ENCODE results near the gene THBS3. TPM values are rescaled to one million over a fixed set of nuclear protein-coding genes. Genes with fewer than 3 reads are reported as not detected.
"Not testable (repeated sequence)": the region's sequence is repeated elsewhere in the genome, so short reads cannot be mapped to it uniquely, and the experiment has no call there.

THBS3 gene
- total RNA-seq, 1 experiment from 2014 or later = 35.9 TPM

GRCh38 chr1:155158991-155159390, 48.7 kb downstream of the THBS3 start:
- CTCF ChIA-PET = no interaction called here
- in situ Hi-C loops (cut with HindIII; ENCODE audit: low pct_unique_long_range_greater_than_20kb, low sequenced_read_pairs) = no loop called here
- ATAC-seq = no peak

GRCh38 chr1:155155996-155156643, 51.6 kb downstream of the THBS3 start:
- CTCF ChIA-PET; H3K4me3 ChIP-seq (ENCODE audit: low read depth in 2 of 2, low read length in 2 of 2); BruUV-seq (replicated peaks); in situ Hi-C loops (cut with HindIII; ENCODE audit: low pct_unique_long_range_greater_than_20kb, low sequenced_read_pairs); DNase-seq (ENCODE audit: low read depth, low spot score); H3K4me1 ChIP-seq (ENCODE audit: control insufficient read depth, insufficient read depth, low read length); H3K36me3 ChIP-seq (ENCODE audit: control insufficient read depth, insufficient read depth, low read length); H3K27ac ChIP-seq (ENCODE audit: low read length); intact Hi-C loops (cut with micrococcal nuclease; ENCODE audit: unreplicated experiment); ATAC-seq; H3K27me3 ChIP-seq (ENCODE audit: control insufficient read depth, insufficient read depth, low read length); H3K9me3 ChIP-seq (ENCODE audit: control insufficient read depth, insufficient read depth, low read depth, low read length): not testable (repeated sequence)
- POLR2A ChIA-PET = interaction anchor here (0.6 kb wide), 1 partner anchor 899 kb away, joined by 3 read pairs; no protein-coding TSS in a partner anchor

More at GRCh38 chr1:155158991-155159390, 48.7 kb downstream of the THBS3 start:
- intact Hi-C loops (cut with micrococcal nuclease; ENCODE audit: unreplicated experiment) = no loop called here
- BruUV-seq (replicated peaks) = no TSS peak
- Histone ChIP-seq H3K27me3 (ENCODE audit: control insufficient read depth, insufficient read depth, low read length) (no peaks in the 10 kb centered on the region; the same call in 1 of the 2 replicates), H3K27ac (ENCODE audit: low read length) (no peak overlapping the region), H3K4me3 (ENCODE audit: low read depth in 2 of 2, low read length in 2 of 2) (no peak overlapping the region), H3K36me3 (ENCODE audit: control insufficient read depth, insufficient read depth, low read length) (no peaks in the 10 kb centered on the region), H3K4me1 (ENCODE audit: control insufficient read depth, insufficient read depth, low read length) (no peaks in the 10 kb centered on the region), H3K9me3 (ENCODE audit: control insufficient read depth, insufficient read depth, low read depth, low read length) (no peaks in the 10 kb centered on the region)
- TF ChIP-seq TCF7L2 (IDR thresholded peaks at IDR 0.05; ENCODE audit: low read depth, low read length) = no peak
- TF ChIP-seq CTCF (IDR thresholded peaks at IDR 0.05) = no peak
- no peak for TF ChIP-seq SIN3A (IDR thresholded peaks at IDR 0.05; ENCODE audit: borderline replicate concordance, insufficient read depth, low read depth, low read length)
- no peak for TF ChIP-seq POLR2AphosphoS5 (IDR thresholded peaks at IDR 0.05; ENCODE audit: low read depth, low read length)
- POLR2A ChIA-PET = no interaction called here
- no peak for DNase-seq (ENCODE audit: low read depth, low spot score)

Other genes starting within 250 kb of the THBS3 start
- 41.1 TPM for gene PYGO2, start 246.1 kb downstream of the THBS3 start, total RNA-seq (2021; ENCODE audit: unreplicated experiment)
- gene SHC1, start 237.2 kb downstream of the THBS3 start, total RNA-seq (2021; ENCODE audit: unreplicated experiment) = 373 TPM
- gene CKS1B, start 233.2 kb downstream of the THBS3 start, total RNA-seq (2021; ENCODE audit: unreplicated experiment) = 212 TPM
- gene FLAD1, start 224.6 kb downstream of the THBS3 start, total RNA-seq (2021; ENCODE audit: unreplicated experiment) = 72.8 TPM
- gene LENEP, start 214.3 kb downstream of the THBS3 start, total RNA-seq (2021; ENCODE audit: unreplicated experiment) = 0.67 TPM
- gene ZBTB7B, start 205.1 kb downstream of the THBS3 start, total RNA-seq (2021; ENCODE audit: unreplicated experiment) = 55.8 TPM
- gene DCST2, start 174.1 kb downstream of the THBS3 start, total RNA-seq (2021; ENCODE audit: unreplicated experiment) = 0.13 TPM
- not detected for gene DCST1, start 174.1 kb downstream of the THBS3 start, total RNA-seq (2021; ENCODE audit: unreplicated experiment)
- gene ADAM15, start 156.6 kb downstream of the THBS3 start, total RNA-seq (2021; ENCODE audit: unreplicated experiment) = 41.7 TPM
- 8.0 TPM for gene EFNA4, start 144.2 kb downstream of the THBS3 start, total RNA-seq (2021; ENCODE audit: unreplicated experiment)
- 2.3 TPM for gene EFNA3, start 129.1 kb downstream of the THBS3 start, total RNA-seq (2021; ENCODE audit: unreplicated experiment)
- 23.8 TPM for gene EFNA1, start 80.0 kb downstream of the THBS3 start, total RNA-seq (2021; ENCODE audit: unreplicated experiment)
- 67.4 TPM for gene SLC50A1, start 72.0 kb downstream of the THBS3 start, total RNA-seq (2021; ENCODE audit: unreplicated experiment)
- 66.0 TPM for gene DPM3, start 67.4 kb downstream of the THBS3 start, total RNA-seq (2021; ENCODE audit: unreplicated experiment)
- 155 TPM for gene KRTCAP2, start 34.6 kb downstream of the THBS3 start, total RNA-seq (2021; ENCODE audit: unreplicated experiment)
- 3.8 TPM for gene TRIM46, start 34.0 kb downstream of the THBS3 start, total RNA-seq (2021; ENCODE audit: unreplicated experiment)
- 53.6 TPM for gene MTX1, start 798 bp upstream of the THBS3 start, total RNA-seq (2021; ENCODE audit: unreplicated experiment)
- 94.7 TPM for gene ENTREP3, start 47.6 kb upstream of the THBS3 start, total RNA-seq (2021; ENCODE audit: unreplicated experiment)
- 200 TPM for gene SCAMP3, start 54.5 kb upstream of the THBS3 start, total RNA-seq (2021; ENCODE audit: unreplicated experiment)
- 43.6 TPM for gene CLK2, start 65.6 kb upstream of the THBS3 start, total RNA-seq (2021; ENCODE audit: unreplicated experiment)
- gene HCN3, start 69.6 kb upstream of the THBS3 start, total RNA-seq (2021; ENCODE audit: unreplicated experiment) = 7.8 TPM
- 0.13 TPM for gene PKLR, start 93.5 kb upstream of the THBS3 start, total RNA-seq (2021; ENCODE audit: unreplicated experiment)
- gene FDPS, start 101.0 kb upstream of the THBS3 start, total RNA-seq (2021; ENCODE audit: unreplicated experiment) = 255 TPM
- gene RUSC1, start 113.0 kb upstream of the THBS3 start, total RNA-seq (2021; ENCODE audit: unreplicated experiment) = 77.9 TPM